Spleen (tissue), 7 donors: ENCODE measurements around the gene SNRPA.

Source experiments
- POLR2AphosphoS5 ChIP-seq, 3 donors: sonication (generic); formaldehyde crosslinking; IDR thresholded peaks; one replicate each; pipeline ENCODE4 v1.5.1; 2017; ENCODE audit warnings: antibody characterized with exemption in 3 of 3
- TF ChIP-seq, protein P1 (sequence below), 11 experiments: fragments of 200-600 bp in 7 of 11; fragments of 450-650 bp in 4 of 11; sonication (generic) in 4 of 11; IDR thresholded peaks in 8 of 11; conservative IDR thresholded peaks in 3 of 11; 1 replicate in 7 of 11; 2 replicates in 4 of 11; pipeline versions ENCODE4 v1.4.0 to v1.8.0; 2016 to 2021; ENCODE audit warnings: antibody characterized with exemption in 11 of 11, inconsistent platforms in 4 of 11, mild to moderate bottlenecking in 1 of 11
- donor health status: DM: no; HTN: no; CAD: no; lungs with moderate emphysema.
- donor health status: DM: no; HTN: no; CAD: no.
- donor health status: DM: no; HTN: no; CAD: no.

DNA sequence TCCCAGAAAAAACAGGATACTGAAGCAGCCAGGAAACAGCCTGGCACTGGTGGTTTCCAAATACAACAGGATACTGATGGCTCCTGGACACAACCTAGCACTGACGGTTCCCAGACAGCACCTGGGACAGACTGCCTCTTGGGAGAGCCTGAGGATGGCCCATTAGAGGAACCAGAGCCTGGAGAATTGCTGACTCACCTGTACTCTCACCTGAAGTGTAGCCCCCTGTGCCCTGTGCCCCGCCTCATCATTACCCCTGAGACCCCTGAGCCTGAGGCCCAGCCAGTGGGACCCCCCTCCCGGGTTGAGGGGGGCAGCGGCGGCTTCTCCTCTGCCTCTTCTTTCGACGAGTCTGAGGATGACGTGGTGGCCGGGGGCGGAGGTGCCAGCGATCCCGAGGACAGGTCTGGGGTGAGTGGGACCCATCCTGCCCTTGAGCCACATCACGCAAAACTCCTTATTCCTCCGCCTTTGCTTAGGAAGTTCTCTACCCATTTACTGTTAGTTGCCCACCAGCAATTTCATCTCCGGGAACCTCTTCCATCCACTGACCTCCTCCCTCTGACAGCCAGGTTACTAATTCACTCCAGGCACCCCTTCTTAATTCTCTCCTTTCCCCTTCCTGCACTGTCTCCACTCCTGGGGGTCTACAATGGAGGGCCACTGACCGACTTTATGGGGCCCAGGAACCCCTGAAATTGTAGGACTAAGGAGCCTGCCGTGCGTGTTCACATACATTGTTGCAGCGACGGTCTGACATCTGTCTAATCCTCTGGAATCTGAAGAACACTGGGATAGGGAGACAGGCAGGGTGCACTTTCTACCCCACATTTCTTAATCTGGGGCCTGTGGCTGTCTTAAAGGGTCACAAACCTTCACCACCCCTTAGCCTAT lies 32.9 kb upstream of the SNRPA start:
- no peak for TF ChIP-seq POLR2AphosphoS5 (IDR thresholded peaks at IDR 0.05)
- TF ChIP-seq, protein P1, sequence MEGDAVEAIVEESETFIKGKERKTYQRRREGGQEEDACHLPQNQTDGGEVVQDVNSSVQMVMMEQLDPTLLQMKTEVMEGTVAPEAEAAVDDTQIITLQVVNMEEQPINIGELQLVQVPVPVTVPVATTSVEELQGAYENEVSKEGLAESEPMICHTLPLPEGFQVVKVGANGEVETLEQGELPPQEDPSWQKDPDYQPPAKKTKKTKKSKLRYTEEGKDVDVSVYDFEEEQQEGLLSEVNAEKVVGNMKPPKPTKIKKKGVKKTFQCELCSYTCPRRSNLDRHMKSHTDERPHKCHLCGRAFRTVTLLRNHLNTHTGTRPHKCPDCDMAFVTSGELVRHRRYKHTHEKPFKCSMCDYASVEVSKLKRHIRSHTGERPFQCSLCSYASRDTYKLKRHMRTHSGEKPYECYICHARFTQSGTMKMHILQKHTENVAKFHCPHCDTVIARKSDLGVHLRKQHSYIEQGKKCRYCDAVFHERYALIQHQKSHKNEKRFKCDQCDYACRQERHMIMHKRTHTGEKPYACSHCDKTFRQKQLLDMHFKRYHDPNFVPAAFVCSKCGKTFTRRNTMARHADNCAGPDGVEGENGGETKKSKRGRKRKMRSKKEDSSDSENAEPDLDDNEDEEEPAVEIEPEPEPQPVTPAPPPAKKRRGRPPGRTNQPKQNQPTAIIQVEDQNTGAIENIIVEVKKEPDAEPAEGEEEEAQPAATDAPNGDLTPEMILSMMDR (IDR thresholded peaks at IDR 0.05 in 8 of 11, conservative IDR thresholded peaks at IDR 0.05 in 3 of 11), result no peak
